OCI-LY3 (cell line): ENCODE results near the gene PDE4D.

ENCODE experiments used
- H2AFZ ChIP-seq: fragments of 200-600, 300-600 bp; shearing (Covaris generic); 2 replicates; pipeline ENCODE4 v1.6.0; 2014; ENCODE audit warnings: antibody characterized with exemption, low read depth, low read length
- H3K27ac ChIP-seq: fragments of 200-600, 300-600 bp; sonication (generic); 2 replicates; pipeline ENCODE4 v1.5.1; 2014; ENCODE audit warnings: mild to moderate bottlenecking, low read length, moderate library complexity, mixed read lengths
- H3K27me3 ChIP-seq: fragments of 200-600, 300-600 bp; sonication (generic); 2 replicates; pipeline ENCODE4 v1.6.1; 2014; ENCODE audit warnings: low read depth, low read length, mixed read lengths
- H3K36me3 ChIP-seq: fragments of 200-600, 300-600 bp; sonication (generic); replicated peaks from 2 replicates; pipeline ENCODE3; 2014; ENCODE audit warnings: low read depth, low read length, mixed read lengths
- H3K4me1 ChIP-seq: fragments of 300-600, 200-600 bp; sonication (generic); 2 replicates; pipeline ENCODE4 v1.6.1; 2014; ENCODE audit warnings: low read length, mixed read lengths
- H3K4me2 ChIP-seq: fragments of 200-600, 300-600 bp; sonication (generic); 2 replicates; pipeline ENCODE4 v1.6.1; 2014; ENCODE audit warnings: low read length, mixed read lengths
- H3K4me3 ChIP-seq: fragments of 300-600, 200-600 bp; sonication (generic); 2 replicates; pipeline ENCODE4 v1.5.1; 2014; ENCODE audit warnings: antibody characterized with exemption, mild to moderate bottlenecking, low read length, moderate library complexity
- H3K79me2 ChIP-seq: fragments of 300-600, 200-600 bp; shearing (Covaris generic); 2 replicates; pipeline ENCODE4 v1.6.1; 2014; ENCODE audit warnings: mild to moderate bottlenecking, low read length, mixed read lengths
- H3K9ac ChIP-seq: fragments of 300-600, 200-600 bp; shearing (Covaris generic); 2 replicates; pipeline ENCODE4 v1.6.0; 2014; ENCODE audit warnings: mild to moderate bottlenecking, low read length, moderate library complexity
- H3K9me3 ChIP-seq: fragments of 200-600, 300-600 bp; shearing (Covaris generic); 2 replicates; pipeline ENCODE4 v1.6.1; 2014; ENCODE audit warnings: low read length, mixed read lengths; ENCODE audit not compliant: insufficient read depth
- H4K20me1 ChIP-seq: fragments of 200-600, 300-600 bp; sonication (generic); 2 replicates; pipeline ENCODE4 v1.6.1; 2016; ENCODE audit warnings: low read length, mixed read lengths; ENCODE audit not compliant: insufficient read depth
- EZH2phosphoT487 ChIP-seq: fragments of 200-600 bp; shearing (Covaris generic); IDR thresholded peaks from 2 replicates; pipeline ENCODE4 v1.6.1; 2018; ENCODE audit warnings: antibody characterized with exemption, mixed run types, low read depth
- TF ChIP-seq, protein P1 (sequence below): fragments of 200-600, 300-600 bp; sonication (generic); IDR thresholded peaks from 2 replicates; pipeline ENCODE4 v1.5.1; 2014; ENCODE audit warnings: antibody characterized with exemption, low read length, low read depth

Gene PDE4D

DNA sequence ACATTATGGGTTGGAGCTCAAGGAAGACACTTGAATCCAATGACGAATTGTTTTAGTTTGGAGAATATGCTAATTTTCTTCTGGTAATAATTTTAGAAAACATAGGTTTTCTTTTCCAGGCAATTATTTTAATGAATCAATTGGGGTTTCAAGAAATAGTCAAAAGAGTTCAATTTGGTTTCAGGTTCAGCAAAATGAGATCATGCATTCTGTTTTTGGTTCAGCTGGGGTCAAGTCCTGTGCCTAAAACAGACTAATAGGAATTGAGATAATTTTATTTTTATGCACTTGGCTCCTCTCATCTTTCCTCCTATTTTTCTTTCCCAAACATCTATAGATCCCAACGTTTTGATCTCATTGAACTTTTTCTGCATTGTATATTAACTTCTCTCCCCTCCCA is 713.8 kb downstream of the PDE4D start:
- no peak overlapping the region for H3K9ac ChIP-seq
- H3K9me3 ChIP-seq, result no peaks in the 10 kb centered on the region
- H3K4me1 ChIP-seq, result no peaks in the 10 kb centered on the region
- no peak overlapping the region for H3K4me3 ChIP-seq
- TF ChIP-seq, protein P1, sequence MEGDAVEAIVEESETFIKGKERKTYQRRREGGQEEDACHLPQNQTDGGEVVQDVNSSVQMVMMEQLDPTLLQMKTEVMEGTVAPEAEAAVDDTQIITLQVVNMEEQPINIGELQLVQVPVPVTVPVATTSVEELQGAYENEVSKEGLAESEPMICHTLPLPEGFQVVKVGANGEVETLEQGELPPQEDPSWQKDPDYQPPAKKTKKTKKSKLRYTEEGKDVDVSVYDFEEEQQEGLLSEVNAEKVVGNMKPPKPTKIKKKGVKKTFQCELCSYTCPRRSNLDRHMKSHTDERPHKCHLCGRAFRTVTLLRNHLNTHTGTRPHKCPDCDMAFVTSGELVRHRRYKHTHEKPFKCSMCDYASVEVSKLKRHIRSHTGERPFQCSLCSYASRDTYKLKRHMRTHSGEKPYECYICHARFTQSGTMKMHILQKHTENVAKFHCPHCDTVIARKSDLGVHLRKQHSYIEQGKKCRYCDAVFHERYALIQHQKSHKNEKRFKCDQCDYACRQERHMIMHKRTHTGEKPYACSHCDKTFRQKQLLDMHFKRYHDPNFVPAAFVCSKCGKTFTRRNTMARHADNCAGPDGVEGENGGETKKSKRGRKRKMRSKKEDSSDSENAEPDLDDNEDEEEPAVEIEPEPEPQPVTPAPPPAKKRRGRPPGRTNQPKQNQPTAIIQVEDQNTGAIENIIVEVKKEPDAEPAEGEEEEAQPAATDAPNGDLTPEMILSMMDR, result no peak
- TF ChIP-seq EZH2phosphoT487, result no peak
- no peak overlapping the region for H2AFZ ChIP-seq
- no peak overlapping the region for H3K27ac ChIP-seq
- no peaks in the 10 kb centered on the region for H4K20me1 ChIP-seq
- no peaks in the 10 kb centered on the region for H3K79me2 ChIP-seq
- H3K27me3 ChIP-seq, result no peaks in the 10 kb centered on the region
- no peaks in the 10 kb centered on the region for H3K36me3 ChIP-seq
- H3K4me2 ChIP-seq, result no peak overlapping the region

DNA sequence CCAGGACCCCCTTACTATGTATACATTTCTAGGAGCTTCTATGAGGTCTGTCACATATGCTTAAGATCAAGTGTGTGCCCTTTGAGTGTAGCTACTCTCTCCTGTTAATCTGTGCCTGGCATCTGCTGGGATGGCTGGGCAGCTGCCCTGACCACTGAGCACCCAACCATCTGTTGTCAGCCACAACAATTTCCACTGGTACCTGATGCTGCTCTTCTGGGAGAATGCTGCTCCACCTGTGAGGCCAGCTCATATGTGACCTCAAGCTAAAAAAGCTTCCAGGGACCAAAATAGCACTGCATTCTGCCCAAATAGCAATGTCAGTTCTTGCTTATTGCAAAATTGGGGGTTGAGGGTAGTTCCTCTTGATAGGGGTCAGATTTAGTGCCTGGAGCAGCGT is 715.0 kb downstream of the PDE4D start:
- no peak overlapping the region for H3K27ac ChIP-seq

DNA sequence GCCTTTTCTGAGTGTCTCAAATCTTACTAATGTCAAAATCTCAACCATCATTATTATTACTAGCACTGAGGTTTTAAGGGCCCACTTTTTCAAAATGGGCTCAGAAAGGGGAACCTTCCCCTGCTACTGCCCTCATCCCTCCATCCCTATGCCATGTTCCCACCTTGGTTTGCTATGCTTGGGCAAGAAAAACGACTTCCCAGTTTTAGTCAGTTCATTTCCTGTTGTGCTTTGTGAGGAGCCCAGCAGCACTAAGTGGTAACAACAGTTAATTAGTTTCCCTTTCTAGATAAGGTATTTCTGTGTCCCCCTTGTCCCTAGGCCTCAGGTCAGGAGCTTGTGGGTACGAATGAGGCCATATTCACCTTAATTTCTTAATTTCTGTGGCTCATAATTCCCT is 715.5 kb downstream of the PDE4D start:
- no peak overlapping the region for H3K4me3 ChIP-seq
- H4K20me1 ChIP-seq, result no peaks in the 10 kb centered on the region
- no peak overlapping the region for H3K9ac ChIP-seq
- no peaks in the 10 kb centered on the region for H3K4me1 ChIP-seq
- H3K79me2 ChIP-seq, result no peaks in the 10 kb centered on the region
- H2AFZ ChIP-seq, result no peak overlapping the region
- TF ChIP-seq, protein P1, result no peak
- TF ChIP-seq EZH2phosphoT487, result no peak
- no peaks in the 10 kb centered on the region for H3K36me3 ChIP-seq
- H3K9me3 ChIP-seq, result no peaks in the 10 kb centered on the region
- H3K27me3 ChIP-seq, result no peaks in the 10 kb centered on the region
- H3K4me2 ChIP-seq, result no peak overlapping the region
- H3K27ac ChIP-seq, result no peak overlapping the region

More for the DNA sequence above, 715.0 kb downstream of the PDE4D start:
- Histone ChIP-seq H3K4me2 (no peak overlapping the region), H3K9me3 (no peaks in the 10 kb centered on the region), H3K4me1 (no peaks in the 10 kb centered on the region), H3K79me2 (no peaks in the 10 kb centered on the region), H3K36me3 (no peaks in the 10 kb centered on the region), H3K9ac (no peak overlapping the region), H2AFZ (no peak overlapping the region), H3K4me3 (no peak overlapping the region), H4K20me1 (no peaks in the 10 kb centered on the region), H3K27me3 (no peaks in the 10 kb centered on the region)
- TF ChIP-seq, protein P1, result no peak
- TF ChIP-seq EZH2phosphoT487, result no peak

DNA sequence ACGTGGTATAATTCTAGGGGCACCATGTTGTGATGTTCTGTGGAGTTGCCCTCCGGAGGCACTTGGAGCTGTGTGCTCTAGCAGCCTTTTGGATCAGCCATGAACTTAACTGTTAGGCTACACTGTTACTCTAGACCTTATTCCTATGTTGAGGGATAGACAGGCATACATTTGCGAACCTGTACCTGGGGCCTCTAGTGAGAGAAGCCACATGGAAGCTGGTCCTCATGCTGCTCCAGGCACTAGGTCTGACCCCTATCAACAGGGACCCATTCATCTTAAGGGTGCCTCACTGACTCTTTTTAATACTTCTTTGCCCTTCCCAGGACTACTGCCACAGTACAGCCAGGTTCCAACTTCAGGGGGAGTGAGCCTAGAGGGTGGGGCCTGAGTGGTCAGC is 715.9 kb downstream of the PDE4D start:
- H3K9ac ChIP-seq, result no peak overlapping the region
- H3K36me3 ChIP-seq, result no peaks in the 10 kb centered on the region
- H3K27me3 ChIP-seq, result no peaks in the 10 kb centered on the region
- no peak overlapping the region for H3K4me2 ChIP-seq
- H3K4me3 ChIP-seq, result no peak overlapping the region
- no peak for TF ChIP-seq EZH2phosphoT487
- TF ChIP-seq, protein P1, result no peak
- H3K9me3 ChIP-seq, result no peaks in the 10 kb centered on the region
- no peaks in the 10 kb centered on the region for H4K20me1 ChIP-seq
- H3K27ac ChIP-seq, result no peak overlapping the region
- no peaks in the 10 kb centered on the region for H3K4me1 ChIP-seq
- H3K79me2 ChIP-seq, result no peaks in the 10 kb centered on the region
- H2AFZ ChIP-seq, result no peak overlapping the region
